ENCODE measurements around the gene SELENOF. TPM values are rescaled to one million over a fixed set of nuclear protein-coding genes. Genes with fewer than 3 reads are reported as not detected.
"Not testable (repeated sequence)": the region's sequence is repeated elsewhere in the genome, so short reads cannot be mapped to it uniquely, and the experiment has no call there.

SELENOF gene
- total RNA-seq, 1 donor from 2014 or later: 129 TPM

- Mint-ChIP-seq H3K27ac (ENCODE audit: unreplicated experiment) (no peak overlapping the region), H3K4me1 (no peaks in the 10 kb centered on the region), H3K9me3 (no peaks in the 10 kb centered on the region), H3K4me3 (no peak overlapping the region), H3K36me3 (ENCODE audit: low read depth) (peaks cover 9% of the 10 kb centered on the region), H3K27me3 (ENCODE audit: low read depth) (no peaks in the 10 kb centered on the region)
- TF ChIP-seq CTCF (conservative IDR thresholded peaks at IDR 0.05): no peak
- DNase-seq (ENCODE audit: low read depth, low spot score): no peak
Measured at GRCh38 chr1:86868477-86868876, 45.4 kb downstream of the SELENOF start.

GRCh38 chr1:86867278-86867677 lies 46.6 kb downstream of the SELENOF start:
- not testable (repeated sequence) for H3K9me3 Mint-ChIP-seq; H3K27me3 Mint-ChIP-seq (ENCODE audit: low read depth); DNase-seq (ENCODE audit: low read depth, low spot score); H3K4me3 Mint-ChIP-seq; H3K36me3 Mint-ChIP-seq (ENCODE audit: low read depth); H3K27ac Mint-ChIP-seq (ENCODE audit: unreplicated experiment); H3K4me1 Mint-ChIP-seq

GRCh38 chr1:86866665-86867064 lies 47.3 kb downstream of the SELENOF start:
- Mint-ChIP-seq H3K27ac (ENCODE audit: unreplicated experiment) (no peak overlapping the region), H3K36me3 (ENCODE audit: low read depth) (peaks cover 7% of the 10 kb centered on the region), H3K4me3 (no peak overlapping the region), H3K4me1 (no peaks in the 10 kb centered on the region), H3K9me3 (no peaks in the 10 kb centered on the region), H3K27me3 (ENCODE audit: low read depth) (no peaks in the 10 kb centered on the region)
- DNase-seq (ENCODE audit: low read depth, low spot score): no peak
- TF ChIP-seq CTCF (conservative IDR thresholded peaks at IDR 0.05): no peak

- H3K4me3 Mint-ChIP-seq: no peak overlapping the region
Measured at GRCh38 chr1:86865973-86866637, 47.8 kb downstream of the SELENOF start.

GRCh38 chr1:86862920-86863319 lies 51.0 kb downstream of the SELENOF start:
- no peak overlapping the region for H3K4me3 Mint-ChIP-seq
- peaks cover 8% of the 10 kb centered on the region for H3K36me3 Mint-ChIP-seq (ENCODE audit: low read depth)
- no peak for TF ChIP-seq CTCF (conservative IDR thresholded peaks at IDR 0.05)
- H3K27me3 Mint-ChIP-seq (ENCODE audit: low read depth): no peaks in the 10 kb centered on the region
- DNase-seq (ENCODE audit: low read depth, low spot score): no peak
- H3K9me3 Mint-ChIP-seq: no peaks in the 10 kb centered on the region
- no peak overlapping the region for H3K27ac Mint-ChIP-seq (ENCODE audit: unreplicated experiment)
- H3K4me1 Mint-ChIP-seq: peaks cover 5% of the 10 kb centered on the region

More at GRCh38 chr1:86865973-86866637, 47.8 kb downstream of the SELENOF start:
- H3K36me3 Mint-ChIP-seq (ENCODE audit: low read depth): peaks cover 7% of the 10 kb centered on the region
- no peak for DNase-seq (ENCODE audit: low read depth, low spot score)
- H3K27ac Mint-ChIP-seq (ENCODE audit: unreplicated experiment): no peak overlapping the region
- H3K9me3 Mint-ChIP-seq: no peaks in the 10 kb centered on the region
- peaks cover 5% of the 10 kb centered on the region for H3K4me1 Mint-ChIP-seq
- no peak for TF ChIP-seq CTCF (conservative IDR thresholded peaks at IDR 0.05)
- H3K27me3 Mint-ChIP-seq (ENCODE audit: low read depth): no peaks in the 10 kb centered on the region

- Mint-ChIP-seq H3K27ac (ENCODE audit: unreplicated experiment) (no peak overlapping the region), H3K27me3 (ENCODE audit: low read depth) (no peaks in the 10 kb centered on the region)
- no peak for TF ChIP-seq CTCF (conservative IDR thresholded peaks at IDR 0.05)
Measured at GRCh38 chr1:86861424-86861823, 52.5 kb downstream of the SELENOF start.

More at GRCh38 chr1:86861424-86861823, 52.5 kb downstream of the SELENOF start:
- peaks cover 5% of the 10 kb centered on the region for H3K4me1 Mint-ChIP-seq
- peaks cover under 1% of the 10 kb centered on the region for H3K9me3 Mint-ChIP-seq
- DNase-seq (ENCODE audit: low read depth, low spot score): no peak
- no peak overlapping the region for H3K4me3 Mint-ChIP-seq
- H3K36me3 Mint-ChIP-seq (ENCODE audit: low read depth): peaks cover 9% of the 10 kb centered on the region
